GM19328 (cell line): ENCODE data around the gene FSCN2.

Experiments
- ATAC-seq: cut with Tn5 transposase; IDR thresholded peaks from one replicate; pipeline ENCODE4 v1.9.1; 2021; ENCODE audit warnings: mild to moderate bottlenecking, moderate library complexity; ENCODE audit not compliant: unreplicated experiment

FSCN2 gene

GRCh38 chr17:81538651-81539570 is 10.7 kb downstream of the FSCN2 start:
- ATAC-seq, result no peak

GRCh38 chr17:81539571-81539900 is 11.4 kb downstream of the FSCN2 start:
- no peak for ATAC-seq

- no peak for ATAC-seq
These were observed 11.9 kb downstream of the FSCN2 start for GRCh38 chr17:81539961-81540675.

GRCh38 chr17:81540676-81541027 is 12.5 kb downstream of the FSCN2 start:
- no peak for ATAC-seq

GRCh38 chr17:81541123-81541522 is 12.9 kb downstream of the FSCN2 start:
- no peak for ATAC-seq

- ATAC-seq, result no peak
These were observed 14.5 kb downstream of the FSCN2 start for GRCh38 chr17:81542431-81543338.

- ATAC-seq, result no peak
These were observed 15.1 kb downstream of the FSCN2 start for GRCh38 chr17:81543339-81543675.

- no peak for ATAC-seq
These were observed 15.6 kb downstream of the FSCN2 start for GRCh38 chr17:81543756-81544155.

GRCh38 chr17:81544281-81544974 is 16.3 kb downstream of the FSCN2 start:
- no peak for ATAC-seq

GRCh38 chr17:81545160-81545949 is 17.2 kb downstream of the FSCN2 start:
- no peak for ATAC-seq

GRCh38 chr17:81546906-81547613 is 18.9 kb downstream of the FSCN2 start:
- ATAC-seq, result no peak

GRCh38 chr17:81547614-81547982 is 19.4 kb downstream of the FSCN2 start:
- ATAC-seq, result no peak

GRCh38 chr17:81549031-81549557 is 20.9 kb downstream of the FSCN2 start:
- no peak for ATAC-seq

- no peak for ATAC-seq
These were observed 21.6 kb downstream of the FSCN2 start for GRCh38 chr17:81549826-81550225.

- no peak for ATAC-seq
These were observed 22.1 kb downstream of the FSCN2 start for GRCh38 chr17:81550285-81550684.

GRCh38 chr17:81550830-81551457 is 22.8 kb downstream of the FSCN2 start:
- ATAC-seq, result no peak

GRCh38 chr17:81551458-81552243 is 23.5 kb downstream of the FSCN2 start:
- ATAC-seq, result no peak
